GM12891 (cell line): ENCODE results near the gene VPS18.

Experiments used
- POLR2A ChIP-seq: IDR thresholded peaks from 2 replicates; pipeline ENCODE4 v1.6.1; 2011; ENCODE audit warnings: low read depth, low read length, control low read depth
- POLR2AphosphoS5 ChIP-seq: IDR thresholded peaks from 2 replicates; pipeline ENCODE4 v1.6.1; 2011; ENCODE audit warnings: low read depth, low read length, control low read depth
- TAF1 ChIP-seq: IDR thresholded peaks from 2 replicates; pipeline ENCODE4 v1.6.1; 2011; ENCODE audit warnings: low read depth, low read length, control low read depth

GRCh38 chr15:40899536-40900207 is 5.4 kb downstream of the VPS18 start:
- no peak for TF ChIP-seq TAF1
- no peak for TF ChIP-seq POLR2A
- no peak for TF ChIP-seq POLR2AphosphoS5
